Esophagus muscularis mucosa (tissue), 2 donors: Measurements from ENCODE around the gene ATP10A.

Source experiments
- POLR2A ChIP-seq: fragments of 450-650 bp; IDR thresholded peaks from one replicate; pipeline ENCODE4 v1.6.1; 2017; ENCODE audit warnings: antibody characterized with exemption, moderate library complexity, mild to moderate bottlenecking, low read depth
- POLR2AphosphoS5 ChIP-seq, 2 donors: sonication (generic); formaldehyde crosslinking; IDR thresholded peaks; one replicate each; pipeline ENCODE4 v1.6.1; 2017; ENCODE audit warnings: antibody characterized with exemption in 2 of 2

GRCh38 chr15:25810154-25810553 lies 53.0 kb downstream of the ATP10A start:
- TF ChIP-seq POLR2A (no peak), POLR2AphosphoS5 (IDR thresholded peaks at IDR 0.05) (no peak)
